GM18520 (cell line): ENCODE measurements around the gene COLEC12.

Experiments
- ATAC-seq: cut with Tn5 transposase; IDR thresholded peaks from one replicate; pipeline ENCODE4 v1.9.1; 2021; ENCODE audit not compliant: unreplicated experiment

The COLEC12 gene

GRCh38 chr18:476251-476664 lies 24.2 kb downstream of the COLEC12 start:
- ATAC-seq: no peak

GRCh38 chr18:475202-476031 lies 25.1 kb downstream of the COLEC12 start:
- no peak for ATAC-seq

GRCh38 chr18:474416-474815 lies 26.1 kb downstream of the COLEC12 start:
- ATAC-seq: no peak

DNA sequence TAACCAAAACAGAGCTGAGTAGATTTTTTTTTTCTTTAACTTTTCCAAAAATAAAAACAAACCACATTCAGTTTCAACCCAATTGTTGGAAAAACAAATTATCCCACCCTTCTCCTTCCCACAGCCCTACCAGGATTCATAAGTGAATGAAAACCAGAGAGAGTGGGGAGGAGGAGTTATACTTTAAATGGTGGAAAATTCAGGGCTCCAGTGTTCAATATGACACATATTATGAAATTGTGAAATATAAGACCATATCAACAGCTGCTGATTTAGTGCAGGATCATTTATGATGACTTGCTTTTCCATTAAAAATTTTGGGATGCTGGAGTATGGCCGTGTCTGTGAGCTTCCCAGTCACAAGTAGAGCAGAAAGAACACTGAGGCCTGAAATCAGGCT lies 26.7 kb downstream of the COLEC12 start:
- no peak for ATAC-seq

GRCh38 chr18:471716-472115 lies 28.8 kb downstream of the COLEC12 start:
- ATAC-seq: no peak

GRCh38 chr18:470661-471501 lies 29.6 kb downstream of the COLEC12 start:
- no peak for ATAC-seq

- no peak for ATAC-seq
Observed at GRCh38 chr18:468955-469790, 31.3 kb downstream of the COLEC12 start.

- ATAC-seq: no peak
Observed at GRCh38 chr18:463827-464541, 36.5 kb downstream of the COLEC12 start.

GRCh38 chr18:463403-463802 lies 37.1 kb downstream of the COLEC12 start:
- ATAC-seq: no peak

DNA sequence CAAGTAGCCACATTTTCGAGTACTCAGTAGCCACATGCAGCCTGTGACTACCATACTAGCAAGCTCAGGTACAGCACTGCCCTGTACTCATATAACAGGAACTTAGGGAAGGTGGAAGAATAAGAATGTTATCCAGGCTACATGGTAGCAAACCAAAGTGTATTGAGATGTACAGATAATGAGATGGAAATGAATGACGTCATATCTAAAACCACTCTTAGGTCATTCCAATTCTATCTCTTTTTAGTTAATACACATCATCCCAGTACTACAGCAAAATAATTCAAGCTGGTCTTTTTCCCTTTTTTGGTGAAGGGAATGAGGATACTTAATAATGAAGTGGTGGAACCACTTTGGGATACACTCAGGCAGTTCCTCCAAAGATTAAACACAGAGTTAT lies 38.7 kb downstream of the COLEC12 start:
- no peak for ATAC-seq

DNA sequence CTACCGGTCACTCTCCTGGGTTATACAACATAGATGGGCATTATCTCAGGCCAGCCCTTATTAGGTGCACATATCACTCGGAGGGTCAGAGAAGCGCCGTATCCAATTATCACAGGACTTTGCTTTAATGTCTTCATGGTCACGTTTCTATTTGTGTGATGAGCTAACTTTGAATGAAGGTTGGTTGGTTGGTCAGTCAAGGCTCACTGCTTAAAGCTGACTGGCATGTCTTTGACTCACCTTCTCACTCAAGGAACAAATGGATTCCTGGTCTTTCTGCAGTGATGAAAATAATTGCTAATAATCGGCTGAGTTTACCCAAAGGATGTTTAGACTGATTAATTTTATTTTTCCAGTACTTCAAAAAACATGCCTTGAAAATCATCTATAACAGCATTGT lies 39.7 kb downstream of the COLEC12 start:
- ATAC-seq: no peak

GRCh38 chr18:459814-460593 lies 40.5 kb downstream of the COLEC12 start:
- no peak for ATAC-seq

DNA sequence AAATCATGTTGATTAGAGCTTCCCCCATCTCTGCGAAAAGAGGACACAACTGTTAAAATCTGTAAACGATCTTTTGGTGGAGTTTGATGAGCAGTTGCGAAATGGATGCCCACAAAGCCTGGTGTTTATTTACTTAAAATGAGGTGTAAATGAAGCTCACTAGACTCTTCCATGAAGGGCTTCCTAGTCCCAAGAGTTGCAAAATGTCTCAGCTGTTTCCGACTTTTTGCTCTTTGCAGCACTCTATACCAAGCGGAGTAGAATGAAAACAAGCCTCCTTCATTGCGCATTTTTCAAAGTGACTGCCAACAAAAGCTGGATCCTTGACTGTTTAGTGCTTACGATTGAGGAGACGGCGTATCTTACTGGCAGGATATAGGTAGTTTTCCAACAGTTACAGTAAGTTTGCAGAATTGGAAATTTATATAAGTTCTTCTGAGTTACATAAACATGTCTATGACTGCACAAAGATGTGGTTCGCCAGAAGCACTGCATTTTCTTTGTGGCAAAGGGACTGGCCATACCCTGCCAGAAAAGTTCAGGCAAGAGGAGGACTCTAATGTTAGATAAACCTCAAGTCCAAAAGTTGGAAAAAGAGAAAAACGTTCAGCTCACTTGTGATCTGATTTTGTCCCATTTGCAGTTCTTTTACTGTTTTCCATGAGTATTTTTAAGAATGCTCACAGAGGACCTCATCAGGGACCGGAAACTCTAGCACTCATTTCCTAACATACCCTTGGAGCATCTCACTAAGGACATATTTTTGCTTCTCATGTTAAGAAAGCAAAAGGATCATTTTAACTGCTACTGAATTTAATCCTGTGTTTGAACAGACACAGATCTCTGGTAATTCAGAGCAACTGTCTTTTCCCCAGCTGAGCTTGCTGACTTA lies 42.7 kb downstream of the COLEC12 start:
- no peak for ATAC-seq

- no peak for ATAC-seq
Observed at GRCh38 chr18:457140-457519, 43.4 kb downstream of the COLEC12 start.

DNA sequence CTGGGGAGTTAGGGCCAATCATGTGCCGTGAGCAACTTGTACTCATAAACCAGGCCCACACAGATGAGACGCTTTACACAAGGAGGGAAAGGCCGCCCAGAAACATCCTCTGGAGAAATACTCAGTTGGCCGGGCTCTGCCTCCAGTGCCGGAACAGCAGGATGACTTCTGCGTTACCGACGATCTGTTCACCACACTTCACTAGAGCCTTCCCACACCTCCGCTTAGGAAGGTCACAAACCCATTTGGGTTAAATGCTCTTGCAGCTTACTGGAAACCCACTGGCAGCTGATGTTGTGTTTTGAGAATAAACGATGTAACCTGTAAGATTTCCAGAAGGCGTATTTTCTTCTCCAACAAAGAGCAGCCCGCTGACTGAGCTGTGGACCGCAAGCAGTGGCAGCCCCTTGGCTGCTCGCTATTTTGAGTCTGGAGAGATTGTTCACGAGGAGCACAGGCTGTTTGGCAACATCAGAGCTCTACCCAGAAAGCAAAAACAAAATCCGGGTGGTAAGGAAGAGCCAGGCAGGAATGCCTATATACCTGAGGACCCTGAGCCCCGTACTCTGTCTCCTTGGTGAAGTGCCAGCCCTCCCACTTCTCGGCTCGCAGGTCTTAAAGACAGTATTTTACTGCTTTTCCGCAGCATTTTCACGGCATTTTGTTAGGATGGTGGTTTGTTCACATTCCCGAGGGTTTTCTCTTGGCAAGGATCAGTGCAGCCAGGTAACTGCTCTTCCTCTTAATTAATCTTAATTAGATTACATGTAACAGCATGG lies 44.0 kb downstream of the COLEC12 start:
- no peak for ATAC-seq

GRCh38 chr18:453400-453799 lies 47.1 kb downstream of the COLEC12 start:
- no peak for ATAC-seq

DNA sequence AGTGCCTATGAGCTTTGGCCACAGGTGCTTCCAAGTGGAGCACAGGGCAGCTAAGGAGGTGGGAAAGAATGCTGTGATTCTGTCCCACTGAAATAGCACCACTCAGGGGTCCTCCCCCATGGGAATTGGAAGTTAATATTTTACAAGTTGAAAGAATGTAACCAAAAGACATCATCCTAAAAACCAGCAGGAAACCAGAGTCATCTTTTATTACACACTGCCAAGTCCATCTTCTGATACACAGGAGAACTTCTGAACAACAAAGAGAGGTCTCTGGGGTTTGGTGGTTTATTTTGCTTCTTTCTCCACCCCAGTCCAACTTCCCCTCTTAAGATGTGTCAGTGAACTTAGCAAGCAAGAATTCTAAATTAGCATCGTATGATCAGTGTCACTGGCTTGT lies 47.7 kb downstream of the COLEC12 start:
- ATAC-seq: no peak

GRCh38 chr18:449374-449773 lies 51.1 kb downstream of the COLEC12 start:
- no peak for ATAC-seq
